Liver (tissue), 9 donors: Measurements from ENCODE around the gene LDLRAD4. TPM values are rescaled to one million over a fixed set of nuclear protein-coding genes. Genes with fewer than 3 reads are reported as not detected.

ENCODE experiments used
- DNase-seq: peaks from one replicate; pipeline ENCODE4 v3.0.0-alpha.2; 2017; ENCODE audit warnings: low spot score
- H3K27ac ChIP-seq, 2 donors: one replicate each; pipeline ENCODE4 v1.7.0; 2013; ENCODE audit warnings: inconsistent platforms in 2 of 2, low read length in 2 of 2, control low read depth in 1 of 2, low read depth in 1 of 2, mild to moderate bottlenecking in 1 of 2
- H3K27me3 ChIP-seq, 4 donors: one replicate each; pipeline versions ENCODE4 v1.6.1 to v1.7.0; 2013; ENCODE audit warnings: low read length in 3 of 4, inconsistent platforms in 1 of 4, mild to moderate bottlenecking in 1 of 4, moderate library complexity in 1 of 4; ENCODE audit not compliant: control insufficient read depth in 4 of 4, insufficient read depth in 4 of 4
- H3K36me3 ChIP-seq, 4 donors: one replicate each; pipeline versions ENCODE4 v1.6.1 to v1.7.0; 2013; ENCODE audit warnings: low read length in 3 of 4, mild to moderate bottlenecking in 3 of 4, low read depth in 1 of 4, moderate library complexity in 1 of 4; ENCODE audit not compliant: control insufficient read depth in 4 of 4, insufficient read depth in 3 of 4
- H3K4me1 ChIP-seq, 4 donors: one replicate each; pipeline versions ENCODE4 v1.6.1 to v1.7.0; 2013; ENCODE audit warnings: low read length in 3 of 4, mild to moderate bottlenecking in 3 of 4, moderate library complexity in 1 of 4; ENCODE audit not compliant: control insufficient read depth in 4 of 4, insufficient read depth in 4 of 4
- H3K4me3 ChIP-seq, 3 donors: one replicate each; pipeline versions ENCODE4 v1.6.1 to v1.7.0; 2013; ENCODE audit warnings: low read length in 3 of 3, control low read depth in 1 of 3, low read depth in 1 of 3, mild to moderate bottlenecking in 1 of 3
- H3K9ac ChIP-seq, 2 donors: one replicate each; pipeline ENCODE4 v1.7.0; 2013; ENCODE audit warnings: low read length in 2 of 2, mild to moderate bottlenecking in 2 of 2, moderate library complexity in 2 of 2, control low read depth in 1 of 2, low read depth in 1 of 2
- H3K9me3 ChIP-seq, 4 donors: one replicate each; pipeline versions ENCODE4 v1.6.1 to v1.7.0; 2013; ENCODE audit warnings: low read length in 3 of 4; ENCODE audit not compliant: control insufficient read depth in 4 of 4
- ATF3 ChIP-seq: IDR thresholded peaks from 2 replicates; pipeline ENCODE4 v1.6.1; 2016; ENCODE audit warnings: antibody characterized with exemption
- CTCF ChIP-seq: fragments of 150-350 bp; IDR thresholded peaks from 2 replicates; pipeline ENCODE4 v1.5.1; 2017; ENCODE audit warnings: improper control_type of control experiment, low read depth, low read length; ENCODE audit not compliant: missing input control
- EGR1 ChIP-seq, 2 donors: IDR thresholded peaks; 2 replicates each; pipeline ENCODE4 v1.6.1; 2016 to 2018; ENCODE audit warnings: antibody characterized with exemption in 2 of 2, low read depth in 2 of 2
- FOXA1 ChIP-seq: IDR thresholded peaks from 2 replicates; pipeline ENCODE4 v1.6.1; 2016; ENCODE audit warnings: antibody characterized with exemption
- FOXA2 ChIP-seq: IDR thresholded peaks from 2 replicates; pipeline ENCODE4 v1.6.1; 2016; ENCODE audit warnings: antibody characterized with exemption
- GABPA ChIP-seq, 2 donors: IDR thresholded peaks in 1 of 2; conservative IDR thresholded peaks in 1 of 2; 2 replicates each; pipeline ENCODE4 v1.6.1; 2016; ENCODE audit warnings: antibody characterized with exemption in 2 of 2, mild to moderate bottlenecking in 1 of 2, moderate library complexity in 1 of 2
- HNF4A ChIP-seq, 2 donors: conservative IDR thresholded peaks; 2 replicates each; pipeline ENCODE4 v1.6.1; 2016; ENCODE audit warnings: antibody characterized with exemption in 2 of 2, mild to moderate bottlenecking in 2 of 2
- HNF4G ChIP-seq: IDR thresholded peaks from 2 replicates; pipeline ENCODE4 v1.6.1; 2016; ENCODE audit warnings: antibody characterized with exemption
- JUND ChIP-seq, 2 donors: IDR thresholded peaks; 2 replicates each; pipeline ENCODE4 v1.6.1; 2016; ENCODE audit warnings: antibody characterized with exemption in 2 of 2
- MAX ChIP-seq: IDR thresholded peaks from 2 replicates; pipeline ENCODE4 v1.6.1; 2016; ENCODE audit warnings: antibody characterized with exemption
- NR2F2 ChIP-seq: IDR thresholded peaks from 2 replicates; pipeline ENCODE4 v1.6.1; 2016; ENCODE audit warnings: antibody characterized with exemption
- RAD21 ChIP-seq, 2 donors: IDR thresholded peaks; 2 replicates each; pipeline ENCODE4 v1.6.1; 2016; ENCODE audit warnings: antibody characterized with exemption in 2 of 2, mild to moderate bottlenecking in 2 of 2
- REST ChIP-seq: IDR thresholded peaks from 2 replicates; pipeline ENCODE4 v1.6.1; 2016; ENCODE audit warnings: antibody characterized with exemption, mild to moderate bottlenecking
- RXRA ChIP-seq, 2 donors: IDR thresholded peaks; 2 replicates each; pipeline ENCODE4 v1.6.1; 2017 to 2018; ENCODE audit warnings: antibody characterized with exemption in 2 of 2, mild to moderate bottlenecking in 1 of 2
- SP1 ChIP-seq: IDR thresholded peaks from 2 replicates; pipeline ENCODE4 v1.6.1; 2018; ENCODE audit warnings: antibody characterized with exemption, mild to moderate bottlenecking
- TAF1 ChIP-seq: conservative IDR thresholded peaks from 2 replicates; pipeline ENCODE4 v1.6.1; 2016; ENCODE audit warnings: antibody characterized with exemption, mild to moderate bottlenecking
- YY1 ChIP-seq: IDR thresholded peaks from 2 replicates; pipeline ENCODE4 v1.6.1; 2016; ENCODE audit warnings: antibody characterized with exemption, mild to moderate bottlenecking
- ZBTB33 ChIP-seq: IDR thresholded peaks from 2 replicates; pipeline ENCODE4 v1.6.1; 2016; ENCODE audit warnings: antibody characterized with exemption
- WGBS: extraction: QIAGEN DNeasy Blood & Tissue Kit; methylation state at CpG from one replicate; pipeline ENCODE4 v1.1.7; 2013; 5-methylcytosine and 5-hydroxymethylcytosine counted together
- polyA plus RNA-seq, 2 donors: library from polyadenylated mRNA; stranded (reverse) in 1 of 2; unstranded in 1 of 2; fragments of 200-250 nt in 1 of 2; fragments of >200 nt in 1 of 2; fragmentation: Nextera tagmentation in 1 of 2; extraction: Ambion mirVana in 1 of 2; gene quantifications; one replicate each; pipeline versions ENCODE4 v1.2.1 to v1.2.3, GENCODE V29; 2013 to 2015
- total RNA-seq, 2 donors: library from RNA; depleted of rRNA; stranded (reverse); fragments of >200 nt; gene quantifications; one replicate each; pipeline ENCODE4 v1.2.3, GENCODE V29; 2014
- donor health status: healthy.
- donor health status: healthy.
- donor health status: healthy.
- donor health status: healthy.
- donor health status: healthy.

Gene LDLRAD4
- total and polyA plus RNA-seq, 4 donors, result 4.8 to 41.7 (median 12.7) TPM

- WGBS, result 89% methylated on average over 22 of the region's 22 CpGs
- Histone ChIP-seq H3K27ac (peak overlapping the region in 1 of 2 donors; percentile 8), H3K36me3 (no peaks in the 10 kb centered on the region), H3K9me3 (no peaks in the 10 kb centered on the region), H3K4me3 (no peak overlapping the region), H3K9ac (no peak overlapping the region), H3K4me1 (peaks cover 0 to 37% (median 18%) of the 10 kb centered on the region in 4 donors), H3K27me3 (no peaks in the 10 kb centered on the region)
- DNase-seq, result no peak
- no peak for TF ChIP-seq MAX
Observed at GRCh38 chr18:13446610-13447461, 228.3 kb downstream of the LDLRAD4 start.

- H3K4me1 ChIP-seq, result peaks cover 0 to 38% (median 22%) of the 10 kb centered on the region in 4 donors
- no peaks in the 10 kb centered on the region for H3K9me3 ChIP-seq
- no peaks in the 10 kb centered on the region for H3K27me3 ChIP-seq
- DNase-seq, result no peak
- H3K4me3 ChIP-seq, result no peak overlapping the region
- peak overlapping the region; percentile 19 to 43 for H3K27ac ChIP-seq
- no peaks in the 10 kb centered on the region for H3K36me3 ChIP-seq
- TF ChIP-seq FOXA2, result no peak
- no peak for TF ChIP-seq MAX
- TF ChIP-seq TAF1, result no peak
- no peak for TF ChIP-seq EGR1 (IDR thresholded peaks at IDR 0.05; ENCODE audit: low read depth in 2 of 2)
- TF ChIP-seq HNF4A (conservative IDR thresholded peaks at IDR 0.05), result no peak
- TF ChIP-seq RAD21 (IDR thresholded peaks at IDR 0.05), result no peak
- TF ChIP-seq HNF4G, result no peak
- no peak for TF ChIP-seq GABPA (IDR thresholded peaks at IDR 0.05 in 1 of 2, conservative IDR thresholded peaks at IDR 0.05 in 1 of 2)
- no peak for TF ChIP-seq RXRA (IDR thresholded peaks at IDR 0.05)
- no peak for TF ChIP-seq NR2F2
- no peak for TF ChIP-seq REST
- no peak for TF ChIP-seq ATF3
- TF ChIP-seq SP1, result no peak
- TF ChIP-seq CTCF, result no peak
- TF ChIP-seq YY1, result no peak
- TF ChIP-seq JUND (IDR thresholded peaks at IDR 0.05), result no peak
- no peak for TF ChIP-seq FOXA1
- no peak for TF ChIP-seq ZBTB33
- H3K9ac ChIP-seq, result no peak overlapping the region
- WGBS, result 69% methylated on average over 22 of the region's 22 CpGs
Observed at GRCh38 chr18:13447621-13448334, 229.2 kb downstream of the LDLRAD4 start.
